Nephron progenitor cell (in vitro differentiated cells): ENCODE data around the gene SLC19A2.

Experiments
- DNase-seq: peaks from one replicate; pipeline ENCODE4 v3.0.0; 2021
- H3K27ac Mint-ChIP-seq: 2 replicates; pipeline ENCODE4 v1.8.0; 2021; ENCODE audit warnings: mild to moderate bottlenecking, moderate library complexity, mixed read lengths
- H3K27me3 Mint-ChIP-seq: 2 replicates; pipeline ENCODE4 v1.8.0; 2021; ENCODE audit warnings: mild to moderate bottlenecking, low read depth, mixed read lengths; ENCODE audit not compliant: poor library complexity
- H3K36me3 Mint-ChIP-seq: 2 replicates; pipeline ENCODE4 v1.8.0; 2021; ENCODE audit warnings: low read depth, mixed read lengths
- H3K4me1 Mint-ChIP-seq: 2 replicates; pipeline ENCODE4 v1.8.0; 2021; ENCODE audit warnings: mixed read lengths
- H3K4me3 Mint-ChIP-seq: 2 replicates; pipeline ENCODE4 v1.8.0; 2021; ENCODE audit warnings: mild to moderate bottlenecking, moderate library complexity, mixed read lengths
- H3K9me3 Mint-ChIP-seq: 2 replicates; pipeline ENCODE4 v1.8.0; 2021; ENCODE audit warnings: mild to moderate bottlenecking, moderate library complexity, mixed read lengths
- CTCF ChIP-seq: fragments of 200-600 bp; sonication (generic); IDR thresholded peaks from 2 replicates; pipeline ENCODE4 v1.5.0; 2021; ENCODE audit warnings: antibody characterized with exemption

Gene SLC19A2

GRCh38 chr1:169457443-169457842 lies 28.3 kb downstream of the SLC19A2 start:
- H3K27me3 Mint-ChIP-seq = peaks cover 12% of the 10 kb centered on the region
- no peak for DNase-seq
- peaks cover 17% of the 10 kb centered on the region for H3K9me3 Mint-ChIP-seq
- H3K4me3 Mint-ChIP-seq = no peak overlapping the region
- TF ChIP-seq CTCF = no peak
- no peaks in the 10 kb centered on the region for H3K36me3 Mint-ChIP-seq
- H3K27ac Mint-ChIP-seq = no peak overlapping the region
- no peaks in the 10 kb centered on the region for H3K4me1 Mint-ChIP-seq

GRCh38 chr1:169456029-169456428 lies 29.7 kb downstream of the SLC19A2 start:
- no peak for DNase-seq
- H3K27ac Mint-ChIP-seq = no peak overlapping the region
- H3K4me3 Mint-ChIP-seq = no peak overlapping the region
- H3K9me3 Mint-ChIP-seq = peaks cover 17% of the 10 kb centered on the region
- peaks cover 12% of the 10 kb centered on the region for H3K27me3 Mint-ChIP-seq
- TF ChIP-seq CTCF = no peak
- H3K4me1 Mint-ChIP-seq = no peaks in the 10 kb centered on the region
- H3K36me3 Mint-ChIP-seq = no peaks in the 10 kb centered on the region

- no peaks in the 10 kb centered on the region for H3K36me3 Mint-ChIP-seq
- no peaks in the 10 kb centered on the region for H3K4me1 Mint-ChIP-seq
- peaks cover 17% of the 10 kb centered on the region for H3K9me3 Mint-ChIP-seq
- H3K27ac Mint-ChIP-seq = no peak overlapping the region
- H3K27me3 Mint-ChIP-seq = no peaks in the 10 kb centered on the region
- H3K4me3 Mint-ChIP-seq = no peak overlapping the region
- no peak for TF ChIP-seq CTCF
- DNase-seq = no peak
Measured at GRCh38 chr1:169452921-169453320, 32.8 kb downstream of the SLC19A2 start.

- no peak for DNase-seq
- Mint-ChIP-seq H3K4me1 (no peaks in the 10 kb centered on the region), H3K4me3 (no peak overlapping the region), H3K27ac (no peak overlapping the region), H3K27me3 (no peaks in the 10 kb centered on the region), H3K36me3 (no peaks in the 10 kb centered on the region), H3K9me3 (peaks cover 5% of the 10 kb centered on the region)
- TF ChIP-seq CTCF = no peak
Measured at GRCh38 chr1:169451218-169451824, 34.4 kb downstream of the SLC19A2 start.

- Mint-ChIP-seq H3K4me1 (no peaks in the 10 kb centered on the region), H3K9me3 (no peaks in the 10 kb centered on the region), H3K27me3 (peaks cover 15% of the 10 kb centered on the region), H3K36me3 (no peaks in the 10 kb centered on the region), H3K27ac (no peak overlapping the region), H3K4me3 (no peak overlapping the region)
- TF ChIP-seq CTCF = no peak
- DNase-seq = no peak
Measured at GRCh38 chr1:169443923-169444322, 41.8 kb downstream of the SLC19A2 start.

GRCh38 chr1:169427081-169427641 lies 58.6 kb downstream of the SLC19A2 start, which contains the start of gene CCDC181:
CCDC181 (minus strand) TSS chr1:169427474; CDS start chr1:169424927, 2,547 bp downstream.
- Mint-ChIP-seq H3K4me1 (peaks cover 18% of the 10 kb centered on the region), H3K4me3 (peak within 1 kb of the TSS; percentile 96), H3K27me3 (peaks cover 18% of the 10 kb centered on the region), H3K9me3 (peaks cover 34% of the 10 kb centered on the region), H3K36me3 (peaks cover 4% of the 10 kb centered on the region), H3K27ac (no peak within 1 kb of the TSS)
- no peak for TF ChIP-seq CTCF
- DNase-seq = peak; percentile 87
